GM19468 (cell line): ENCODE measurements around the gene SFPQ.
"Not testable (repeated sequence)": the region's sequence is repeated elsewhere in the genome, so short reads cannot be mapped to it uniquely, and the experiment has no call there.

ENCODE experiments used
- ATAC-seq: cut with Tn5 transposase; IDR thresholded peaks from one replicate; pipeline ENCODE4 v1.9.1; 2021; ENCODE audit warnings: mild to moderate bottlenecking, moderate library complexity, moderate number of reproducible peaks; ENCODE audit not compliant: unreplicated experiment; ENCODE audit errors: extremely low read depth

Gene SFPQ

DNA sequence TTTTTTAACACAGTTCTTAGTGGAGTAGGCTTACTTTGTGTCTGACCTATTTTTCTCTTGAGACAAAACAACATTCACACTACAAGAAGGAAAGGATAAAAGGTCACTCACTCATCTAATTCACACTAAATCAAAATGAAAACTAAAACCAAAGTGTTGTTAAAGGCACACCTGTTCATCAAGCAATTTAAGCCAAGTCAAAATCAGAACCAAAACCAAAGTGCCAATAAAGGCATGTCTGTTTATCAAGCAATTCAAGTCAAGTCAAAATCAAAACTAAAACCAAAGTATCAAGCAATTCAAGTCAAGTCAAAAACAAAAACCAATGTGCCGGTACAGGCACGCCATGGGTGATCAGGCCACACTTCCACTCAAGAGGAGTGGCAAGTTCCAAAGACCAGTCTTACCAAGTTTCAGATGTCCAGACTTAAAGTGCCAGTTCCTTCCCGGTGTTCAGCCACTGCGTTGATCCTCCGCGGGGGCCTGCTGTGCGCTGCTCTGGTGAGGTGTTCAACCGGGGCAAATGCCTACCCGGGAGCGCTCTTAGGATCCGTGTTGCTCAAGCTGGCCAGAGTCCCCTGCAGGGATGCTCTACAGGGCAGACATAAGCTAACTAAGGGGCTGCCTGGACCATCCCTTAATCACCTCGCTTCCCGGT lies 46.9 kb downstream of the SFPQ start:
- ATAC-seq: not testable (repeated sequence)

GRCh38 chr1:35143737-35144508 lies 49.0 kb downstream of the SFPQ start:
- no peak for ATAC-seq

- ATAC-seq: not testable (repeated sequence)
Measured at GRCh38 chr1:35142728-35143127, 50.2 kb downstream of the SFPQ start.

DNA sequence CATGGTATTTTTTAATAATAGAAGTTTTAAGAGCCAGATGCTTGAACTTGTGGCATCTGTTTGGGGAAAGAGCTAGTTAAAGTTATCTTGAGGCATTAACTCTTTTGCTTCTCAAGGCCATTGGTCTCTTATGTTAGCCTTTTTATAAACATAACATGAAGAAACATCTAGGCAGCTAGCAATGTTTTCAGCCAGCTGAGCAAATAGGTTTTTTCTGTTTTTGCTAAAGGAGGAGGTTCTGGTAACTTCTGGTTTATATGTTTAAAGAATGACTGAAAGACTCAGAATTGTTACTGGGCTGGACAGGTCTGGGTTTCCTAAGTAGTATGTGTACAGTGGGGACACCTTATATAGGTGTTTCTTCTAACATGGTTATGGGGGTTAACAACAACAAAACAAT lies 50.7 kb downstream of the SFPQ start:
- not testable (repeated sequence) for ATAC-seq

- not testable (repeated sequence) for ATAC-seq
Measured at GRCh38 chr1:35137590-35137989, 55.4 kb downstream of the SFPQ start.

DNA sequence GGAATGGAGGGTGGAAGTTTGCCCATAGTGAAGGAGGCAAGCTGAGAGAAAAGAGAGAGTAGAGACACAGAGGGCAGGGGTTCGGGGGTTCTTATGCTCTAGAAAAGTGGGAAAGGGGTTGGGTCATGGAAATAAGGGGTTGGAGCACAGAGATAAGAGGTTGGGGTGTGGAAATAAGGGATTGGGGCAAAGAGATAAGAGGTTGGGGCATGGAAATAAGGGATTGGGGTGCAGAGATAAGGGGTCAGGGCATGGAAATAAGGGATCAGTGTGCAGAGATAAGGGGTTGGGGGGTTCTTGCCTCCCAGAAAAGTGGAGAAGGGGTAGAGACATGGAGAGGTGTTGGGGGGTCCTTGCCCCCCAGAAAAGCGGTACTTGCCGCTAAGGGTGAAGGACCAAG lies 56.2 kb downstream of the SFPQ start:
- no peak for ATAC-seq
